Lower leg skin (tissue), 3 donors: ENCODE results near the gene HGFAC.

ENCODE experiments used
- POLR2A ChIP-seq, 2 donors: fragments of 450-650 bp; IDR thresholded peaks; one replicate each; pipeline ENCODE4 v1.6.1; 2016 to 2017; ENCODE audit warnings: antibody characterized with exemption in 2 of 2, mild to moderate bottlenecking in 1 of 2, moderate library complexity in 1 of 2
- TF ChIP-seq, protein P1 (sequence below), 3 donors: fragments of 450-650 bp; IDR thresholded peaks; one replicate each; pipeline ENCODE4 v1.5.1; 2016; ENCODE audit warnings: antibody characterized with exemption in 3 of 3, mild to moderate bottlenecking in 3 of 3, moderate library complexity in 2 of 3

DNA sequence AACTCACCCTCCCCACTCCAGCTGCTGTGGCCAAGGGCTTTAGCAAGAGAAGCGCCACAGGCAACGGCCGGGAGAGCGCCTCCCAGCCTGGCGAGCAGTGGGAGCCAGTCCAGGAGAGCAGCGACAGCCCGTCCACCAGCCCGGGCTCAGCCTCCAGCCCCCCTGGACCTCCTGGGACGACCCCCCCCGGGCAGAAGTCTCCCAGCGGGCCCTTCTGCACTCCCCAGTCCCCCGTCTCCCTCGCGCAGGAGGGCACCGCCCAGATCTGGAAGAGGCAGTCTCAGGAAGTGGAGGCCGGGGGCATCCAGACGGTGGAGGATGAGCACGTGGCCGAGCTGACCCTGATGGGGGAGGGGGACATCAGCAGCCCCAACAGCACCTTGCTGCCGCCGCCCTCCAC, 11.2 kb upstream of the HGFAC start:
- TF ChIP-seq, protein P1, sequence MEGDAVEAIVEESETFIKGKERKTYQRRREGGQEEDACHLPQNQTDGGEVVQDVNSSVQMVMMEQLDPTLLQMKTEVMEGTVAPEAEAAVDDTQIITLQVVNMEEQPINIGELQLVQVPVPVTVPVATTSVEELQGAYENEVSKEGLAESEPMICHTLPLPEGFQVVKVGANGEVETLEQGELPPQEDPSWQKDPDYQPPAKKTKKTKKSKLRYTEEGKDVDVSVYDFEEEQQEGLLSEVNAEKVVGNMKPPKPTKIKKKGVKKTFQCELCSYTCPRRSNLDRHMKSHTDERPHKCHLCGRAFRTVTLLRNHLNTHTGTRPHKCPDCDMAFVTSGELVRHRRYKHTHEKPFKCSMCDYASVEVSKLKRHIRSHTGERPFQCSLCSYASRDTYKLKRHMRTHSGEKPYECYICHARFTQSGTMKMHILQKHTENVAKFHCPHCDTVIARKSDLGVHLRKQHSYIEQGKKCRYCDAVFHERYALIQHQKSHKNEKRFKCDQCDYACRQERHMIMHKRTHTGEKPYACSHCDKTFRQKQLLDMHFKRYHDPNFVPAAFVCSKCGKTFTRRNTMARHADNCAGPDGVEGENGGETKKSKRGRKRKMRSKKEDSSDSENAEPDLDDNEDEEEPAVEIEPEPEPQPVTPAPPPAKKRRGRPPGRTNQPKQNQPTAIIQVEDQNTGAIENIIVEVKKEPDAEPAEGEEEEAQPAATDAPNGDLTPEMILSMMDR (IDR thresholded peaks at IDR 0.05) = no peak
- TF ChIP-seq POLR2A (IDR thresholded peaks at IDR 0.05) = no peak
